ENCODE results near the gene MEX3C. TPM values are rescaled to one million over a fixed set of nuclear protein-coding genes. Genes with fewer than 3 reads are reported as not detected.

Gene MEX3C
- total and polyA plus RNA-seq, 2 experiments from 2014 or later = 28.8 to 109 TPM

GRCh38 chr18:51135364-51135763, 62.1 kb downstream of the MEX3C start:
- peaks cover 11% of the 10 kb centered on the region; the same call in 2 of the 3 replicates for H3K9me3 Mint-ChIP-seq
- peaks cover 10% of the 10 kb centered on the region for H3K4me1 Mint-ChIP-seq
- H3F3A ChIP-seq (replicated peaks; ENCODE audit: low read depth) = peaks cover 4% of the 10 kb centered on the region; the same call in 1 of the 2 replicates
- no peaks in the 10 kb centered on the region for H3K4me1 ChIP-seq (ENCODE audit: insufficient read depth)
- no peaks in the 10 kb centered on the region for H3K9me2 ChIP-seq (ENCODE audit: insufficient read depth)
- H3K4me3 Mint-ChIP-seq = no peak overlapping the region
- TF ChIP-seq POLR2AphosphoS5 (IDR thresholded peaks at IDR 0.05; ENCODE audit: low read depth) = no peak
- TF ChIP-seq ZNF114 (CRISPR knock-in tag; IDR thresholded peaks at IDR 0.05) = no peak
- no peak for TF ChIP-seq JUNB (IDR thresholded peaks at IDR 0.05; ENCODE audit: unreplicated experiment)
- TF ChIP-seq CTCF (conservative IDR thresholded peaks at IDR 0.05; ENCODE audit: low read depth in 2 of 2) = no peak
- TF ChIP-seq EZH2 (IDR thresholded peaks at IDR 0.05; ENCODE audit: low read depth, unreplicated experiment) = no peak
- no peak for TF ChIP-seq ZNF331 (CRISPR knock-in tag; IDR thresholded peaks at IDR 0.05; ENCODE audit: low read depth)
- TF ChIP-seq CREB1 (CRISPR knock-in tag; IDR thresholded peaks at IDR 0.05; ENCODE audit: low read depth) = no peak
- TF ChIP-seq NANOG (IDR thresholded peaks at IDR 0.05; ENCODE audit: borderline replicate concordance) = no peak
- no peak for TF ChIP-seq ZNF462 (CRISPR knock-in tag; IDR thresholded peaks at IDR 0.05)
- TF ChIP-seq ETS1 (IDR thresholded peaks at IDR 0.05) = no peak
- TF ChIP-seq STAT1 (IDR thresholded peaks at IDR 0.05; ENCODE audit: unreplicated experiment) = no peak
- TF ChIP-seq EZH2phosphoT487 (IDR thresholded peaks at IDR 0.05; ENCODE audit: unreplicated experiment) = no peak
- TF ChIP-seq REST (IDR thresholded peaks at IDR 0.05; ENCODE audit: unreplicated experiment) = no peak
- no peaks in the 10 kb centered on the region; the same call in 2 of the 3 replicates for H3K36me3 Mint-ChIP-seq (ENCODE audit: low read depth)
- H2AFZ ChIP-seq = no peak overlapping the region
- no peak overlapping the region for H3K27ac ChIP-seq (ENCODE audit: low read depth)
- peaks cover 10% of the 10 kb centered on the region for H3K27me3 Mint-ChIP-seq (ENCODE audit: insufficient read depth, low read depth, poor library complexity)
- no peak overlapping the region for H3K4me3 ChIP-seq
- H3K27me3 ChIP-seq (ENCODE audit: insufficient read depth) = no peaks in the 10 kb centered on the region
- no peak overlapping the region for H3K4me2 ChIP-seq
- no peak overlapping the region for H3K27ac Mint-ChIP-seq
- no peak for ATAC-seq
- no peaks in the 10 kb centered on the region for H3K79me2 ChIP-seq (replicated peaks; ENCODE audit: insufficient read depth)
- H4K20me1 ChIP-seq (replicated peaks; ENCODE audit: insufficient read depth) = no peaks in the 10 kb centered on the region
- DNase-seq (ENCODE audit: low spot score) = no peak
- H3K36me3 ChIP-seq (ENCODE audit: insufficient read depth) = no peaks in the 10 kb centered on the region
